NT2/D1 (cell line): Measurements from ENCODE around the gene PCGF2.

ENCODE experiments used
- DNase-seq: peaks from one replicate; pipeline ENCODE4 v3.0.0-alpha.2; 2011; ENCODE audit warnings: low read depth, low spot score
- H3K27me3 ChIP-seq: 2 replicates; pipeline ENCODE4 v1.6.0; 2011; ENCODE audit warnings: mild to moderate bottlenecking; ENCODE audit not compliant: insufficient read length, insufficient read depth
- H3K36me3 ChIP-seq: 2 replicates; pipeline ENCODE4 v1.6.1; 2011; ENCODE audit warnings: mild to moderate bottlenecking, low read length, mixed read lengths; ENCODE audit not compliant: insufficient read depth, insufficient read length
- H3K4me1 ChIP-seq: 2 replicates; pipeline ENCODE4 v1.5.1; 2011; ENCODE audit not compliant: insufficient read depth, insufficient read length
- H3K4me3 ChIP-seq: 2 replicates; pipeline ENCODE4 v1.5.1; 2011; ENCODE audit warnings: low read depth; ENCODE audit not compliant: insufficient read length
- H3K9ac ChIP-seq: 2 replicates; pipeline ENCODE4 v1.6.0; 2011; ENCODE audit warnings: low read depth; ENCODE audit not compliant: insufficient read length
- H3K9me3 ChIP-seq: 2 replicates; pipeline ENCODE4 v1.5.1; 2011; ENCODE audit warnings: mild to moderate bottlenecking, low read length; ENCODE audit not compliant: insufficient read depth
- SUZ12 ChIP-seq: IDR thresholded peaks from 2 replicates; pipeline ENCODE4 v1.6.1; 2011; ENCODE audit not compliant: insufficient read length, insufficient read depth; ENCODE audit errors: extremely low read depth
- YY1 ChIP-seq: IDR thresholded peaks from 2 replicates; pipeline ENCODE4 v1.6.1; 2011; ENCODE audit not compliant: insufficient read length, insufficient read depth
- ZNF274 ChIP-seq: IDR thresholded peaks from 2 replicates; pipeline ENCODE4 v1.6.1; 2011; ENCODE audit warnings: mild to moderate bottlenecking, low read depth, low read length

The PCGF2 gene

GRCh38 chr17:38768417-38768816, 20.3 kb upstream of the PCGF2 start:
- Histone ChIP-seq H3K4me1 (no peaks in the 10 kb centered on the region), H3K27me3 (no peaks in the 10 kb centered on the region), H3K9me3 (no peaks in the 10 kb centered on the region), H3K4me3 (no peak overlapping the region), H3K9ac (no peak overlapping the region), H3K36me3 (peaks cover 97% of the 10 kb centered on the region)
- no peak for DNase-seq
- no peak for TF ChIP-seq SUZ12
- TF ChIP-seq YY1: no peak
- no peak for TF ChIP-seq ZNF274

- no peaks in the 10 kb centered on the region for H3K27me3 ChIP-seq
- TF ChIP-seq YY1 (no peak), ZNF274 (no peak), SUZ12 (no peak)
- H3K4me3 ChIP-seq: no peak overlapping the region
- H3K9me3 ChIP-seq: no peaks in the 10 kb centered on the region
- H3K4me1 ChIP-seq: no peaks in the 10 kb centered on the region
- H3K36me3 ChIP-seq: peaks cover 93% of the 10 kb centered on the region
- H3K9ac ChIP-seq: no peak overlapping the region
- DNase-seq: no peak
Observed at GRCh38 chr17:38766341-38766740, 18.2 kb upstream of the PCGF2 start.

DNA sequence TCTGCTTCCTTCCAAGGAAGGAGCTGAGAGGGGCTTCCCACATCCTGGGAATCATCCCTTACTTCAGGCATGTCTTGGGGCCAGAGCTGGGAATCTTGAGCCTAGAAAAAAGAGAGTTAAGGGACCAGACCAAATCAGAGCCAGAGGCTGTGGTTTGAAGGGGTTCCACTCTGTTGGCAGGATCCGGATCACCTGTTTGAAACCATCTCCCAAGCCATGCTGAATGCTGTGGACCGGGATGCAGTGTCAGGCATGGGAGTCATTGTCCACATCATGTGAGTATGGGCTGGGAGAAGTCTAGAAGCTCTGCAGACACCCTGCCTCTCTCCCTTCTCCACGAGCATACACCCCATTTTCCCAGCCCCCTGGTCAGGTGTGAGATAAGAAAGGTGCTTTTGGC, 14.1 kb upstream of the PCGF2 start:
- Histone ChIP-seq H3K9me3 (no peaks in the 10 kb centered on the region), H3K9ac (no peak overlapping the region), H3K4me1 (no peaks in the 10 kb centered on the region), H3K36me3 (peaks cover 90% of the 10 kb centered on the region), H3K4me3 (no peak overlapping the region), H3K27me3 (no peaks in the 10 kb centered on the region)
- DNase-seq: no peak
- TF ChIP-seq ZNF274 (no peak), SUZ12 (no peak), YY1 (no peak)

DNA sequence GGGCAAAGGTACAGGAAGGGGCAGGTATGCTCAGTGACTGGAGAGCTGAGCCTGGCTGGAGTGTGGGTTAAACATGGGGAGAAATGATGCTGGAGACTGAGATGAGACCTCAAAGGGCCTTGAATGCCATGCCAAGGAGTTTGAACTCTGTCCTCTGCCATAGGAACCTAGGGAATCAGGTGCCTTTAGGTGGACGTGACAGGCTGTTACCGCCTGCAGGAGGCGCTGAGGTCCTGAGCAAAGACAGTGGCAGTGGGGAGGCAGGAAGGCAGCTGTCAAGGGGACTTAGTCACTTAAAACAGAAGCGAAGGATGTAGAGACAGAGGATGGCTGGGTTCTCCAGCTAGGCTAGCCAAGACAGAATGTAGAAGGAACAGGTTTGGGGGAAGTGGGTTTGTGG, 13.5 kb upstream of the PCGF2 start:
- DNase-seq: no peak
- peaks cover 90% of the 10 kb centered on the region for H3K36me3 ChIP-seq

GRCh38 chr17:38753071-38753506, 5.0 kb upstream of the PCGF2 start:
- Histone ChIP-seq H3K4me3 (peak overlapping the region; percentile 100), H3K27me3 (peaks cover 17% of the 10 kb centered on the region), H3K4me1 (peaks cover 4% of the 10 kb centered on the region)

More for the DNA sequence above, 13.5 kb upstream of the PCGF2 start:
- H3K4me3 ChIP-seq: no peak overlapping the region
- H3K9me3 ChIP-seq: no peaks in the 10 kb centered on the region
- no peaks in the 10 kb centered on the region for H3K4me1 ChIP-seq
- H3K9ac ChIP-seq: no peak overlapping the region
- H3K27me3 ChIP-seq: no peaks in the 10 kb centered on the region
- TF ChIP-seq ZNF274 (no peak), SUZ12 (no peak), YY1 (no peak)

DNA sequence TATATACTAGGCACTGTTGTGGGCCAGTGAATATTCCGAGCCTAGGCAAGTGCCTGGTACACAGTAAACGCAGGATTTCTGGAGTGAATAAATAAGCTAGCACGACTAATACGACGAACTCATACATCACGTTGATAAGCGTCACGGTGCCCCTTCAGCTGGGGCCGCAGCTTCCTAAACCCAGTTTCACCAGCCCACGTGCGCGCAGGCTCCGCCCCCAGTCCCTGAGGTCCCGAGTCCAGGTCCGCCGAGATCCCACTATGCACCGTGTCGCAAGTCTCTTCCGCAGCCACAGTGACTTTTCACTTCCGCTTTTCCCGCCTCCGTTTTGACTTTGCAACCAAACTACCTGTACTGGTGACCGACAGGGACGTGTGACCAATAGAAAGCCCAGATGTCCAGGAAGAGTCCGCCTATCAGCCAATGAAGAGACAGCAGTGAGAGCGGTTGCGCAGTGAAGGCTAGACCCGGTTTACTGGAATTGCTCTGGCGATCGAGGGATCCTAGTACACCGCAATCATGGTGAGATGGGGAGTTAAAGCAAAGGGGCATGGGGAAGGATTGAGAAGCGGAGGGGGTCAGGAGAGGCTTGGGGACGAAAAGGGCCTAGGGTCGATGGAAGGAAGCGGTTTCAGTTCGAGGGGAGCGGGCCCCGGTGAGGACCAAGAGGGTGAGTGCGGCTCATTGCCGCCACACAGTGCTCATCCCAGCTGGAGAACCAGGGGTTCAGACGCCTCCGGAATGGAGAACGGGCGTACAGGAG, 4.4 kb upstream of the PCGF2 start, which contains the start of gene PSMB3:
PSMB3 (plus strand) TSS at position 434 of the 763 bp plus-strand sequence; CDS start at position 520, 86 bp downstream.
- Histone ChIP-seq H3K4me1 (peaks cover 4% of the 10 kb centered on the region), H3K27me3 (peaks cover 17% of the 10 kb centered on the region), H3K4me3 (peak within 1 kb of the TSS; percentile 100), H3K36me3 (peaks cover 42% of the 10 kb centered on the region), H3K9ac (peak within 1 kb of the TSS; percentile 100), H3K9me3 (no peaks in the 10 kb centered on the region)
- DNase-seq: peak; percentile 96
- TF ChIP-seq ZNF274 (no peak), SUZ12 (no peak), YY1 (no peak)

More at GRCh38 chr17:38753071-38753506, 5.0 kb upstream of the PCGF2 start:
- no peak for DNase-seq
- H3K9ac ChIP-seq: peak overlapping the region; percentile 100
- no peaks in the 10 kb centered on the region for H3K9me3 ChIP-seq
- TF ChIP-seq SUZ12 (no peak), ZNF274 (no peak), YY1 (no peak)
- H3K36me3 ChIP-seq: peaks cover 47% of the 10 kb centered on the region

DNA sequence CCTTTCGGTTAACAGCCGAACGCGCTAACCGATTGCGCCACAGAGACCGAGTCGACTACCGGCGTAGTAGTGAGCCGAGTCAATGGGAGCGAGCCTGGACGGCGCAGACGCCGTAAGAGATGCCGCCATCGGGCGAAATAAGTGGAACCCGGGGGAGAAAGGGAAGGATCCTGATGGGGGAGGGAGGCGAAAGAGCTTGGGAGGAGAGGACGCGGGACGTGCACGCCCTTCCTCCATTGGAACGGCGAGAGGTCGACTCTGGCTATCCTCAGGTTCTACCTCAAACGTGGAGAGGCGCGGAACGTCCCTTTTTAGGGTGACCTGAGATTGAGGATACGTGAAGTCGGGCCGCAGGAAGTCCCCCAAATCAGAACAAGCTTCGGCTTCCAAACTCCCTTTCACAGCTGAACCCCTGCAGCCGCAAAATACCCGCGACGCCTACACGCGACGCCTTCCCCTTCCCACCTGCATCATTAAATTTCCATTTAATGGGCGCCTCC, 3.7 kb upstream of the PCGF2 start:
- Histone ChIP-seq H3K27me3 (peaks cover 17% of the 10 kb centered on the region), H3K9ac (peak overlapping the region; percentile 90), H3K4me1 (peaks cover 4% of the 10 kb centered on the region), H3K4me3 (peak overlapping the region; percentile 100), H3K36me3 (peaks cover 37% of the 10 kb centered on the region), H3K9me3 (no peaks in the 10 kb centered on the region)
- DNase-seq: no peak
- TF ChIP-seq SUZ12 (no peak), ZNF274 (no peak), YY1 (peak; percentile 19)
